HG02623 (cell line): ENCODE data around the gene GLDC.
A peak's percentile ranks its signal among the peaks of the same experiment; 100 is the strongest.

Experiments
- ATAC-seq: cut with Tn5 transposase; IDR thresholded peaks from one replicate; pipeline ENCODE4 v1.9.1; 2021; ENCODE audit warnings: moderate library complexity; ENCODE audit not compliant: unreplicated experiment

GLDC gene

GRCh38 chr9:6665628-6666027 lies 20.1 kb upstream of the GLDC start:
- ATAC-seq: no peak

GRCh38 chr9:6664204-6664680 lies 18.7 kb upstream of the GLDC start:
- ATAC-seq: no peak

- no peak for ATAC-seq
Observed at GRCh38 chr9:6660512-6660911, 15.0 kb upstream of the GLDC start.

GRCh38 chr9:6658628-6659353 lies 13.3 kb upstream of the GLDC start:
- ATAC-seq: no peak

GRCh38 chr9:6656614-6657300 lies 11.2 kb upstream of the GLDC start:
- no peak for ATAC-seq

- ATAC-seq: peak; percentile 84
Observed at GRCh38 chr9:6655036-6655435, 9.5 kb upstream of the GLDC start.

- no peak for ATAC-seq
Observed at GRCh38 chr9:6646293-6646636, 736 bp upstream of the GLDC start.

GRCh38 chr9:6645105-6645354 lies 499 bp downstream of the GLDC start:
- peak; percentile 29 for ATAC-seq

- ATAC-seq: no peak
Observed at GRCh38 chr9:6644346-6645104, 1.0 kb downstream of the GLDC start.

- ATAC-seq: no peak
Observed at GRCh38 chr9:6641961-6642360, 3.6 kb downstream of the GLDC start.

- ATAC-seq: no peak
Observed at GRCh38 chr9:6641561-6641960, 4.0 kb downstream of the GLDC start.

- ATAC-seq: no peak
Observed at GRCh38 chr9:6641056-6641455, 4.5 kb downstream of the GLDC start.

- no peak for ATAC-seq
Observed at GRCh38 chr9:6640268-6641051, 5.1 kb downstream of the GLDC start.

GRCh38 chr9:6639622-6640021 lies 5.9 kb downstream of the GLDC start:
- no peak for ATAC-seq

- no peak for ATAC-seq
Observed at GRCh38 chr9:6634444-6634843, 11.1 kb downstream of the GLDC start.

GRCh38 chr9:6633378-6633777 lies 12.2 kb downstream of the GLDC start:
- no peak for ATAC-seq

GRCh38 chr9:6632516-6633183 lies 12.9 kb downstream of the GLDC start:
- peak; percentile 92 for ATAC-seq

- peak; percentile 3 for ATAC-seq
Observed at GRCh38 chr9:6631207-6631512, 14.4 kb downstream of the GLDC start.

- peak; percentile 47 for ATAC-seq
Observed at GRCh38 chr9:6630502-6631206, 14.9 kb downstream of the GLDC start.

GRCh38 chr9:6628704-6629103 lies 16.8 kb downstream of the GLDC start:
- ATAC-seq: no peak
